Measurements from ENCODE around the gene TRIM17.

Gene TRIM17

DNA sequence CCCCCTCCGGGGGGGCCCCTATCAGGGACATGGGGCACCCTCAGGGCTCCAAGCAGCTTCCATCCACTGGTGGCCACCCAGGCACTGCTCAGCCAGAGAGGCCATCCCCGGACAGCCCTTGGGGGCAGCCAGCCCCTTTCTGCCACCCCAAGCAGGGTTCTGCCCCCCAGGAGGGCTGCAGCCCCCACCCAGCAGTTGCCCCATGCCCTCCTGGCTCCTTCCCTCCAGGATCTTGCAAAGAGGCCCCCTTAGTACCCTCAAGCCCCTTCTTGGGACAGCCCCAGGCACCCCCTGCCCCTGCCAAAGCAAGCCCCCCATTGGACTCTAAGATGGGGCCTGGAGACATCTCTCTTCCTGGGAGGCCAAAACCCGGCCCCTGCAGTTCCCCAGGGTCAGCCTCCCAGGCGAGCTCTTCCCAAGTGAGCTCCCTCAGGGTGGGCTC lies 44.9 kb downstream of the TRIM17 start:
- DNase-seq, result no peak
- TF ChIP-seq POLR2A (IDR thresholded peaks at IDR 0.05; ENCODE audit: low read length), result no peak
- no peak for TF ChIP-seq GATA1 (IDR thresholded peaks at IDR 0.05; ENCODE audit: low read depth, low read length)

DNA sequence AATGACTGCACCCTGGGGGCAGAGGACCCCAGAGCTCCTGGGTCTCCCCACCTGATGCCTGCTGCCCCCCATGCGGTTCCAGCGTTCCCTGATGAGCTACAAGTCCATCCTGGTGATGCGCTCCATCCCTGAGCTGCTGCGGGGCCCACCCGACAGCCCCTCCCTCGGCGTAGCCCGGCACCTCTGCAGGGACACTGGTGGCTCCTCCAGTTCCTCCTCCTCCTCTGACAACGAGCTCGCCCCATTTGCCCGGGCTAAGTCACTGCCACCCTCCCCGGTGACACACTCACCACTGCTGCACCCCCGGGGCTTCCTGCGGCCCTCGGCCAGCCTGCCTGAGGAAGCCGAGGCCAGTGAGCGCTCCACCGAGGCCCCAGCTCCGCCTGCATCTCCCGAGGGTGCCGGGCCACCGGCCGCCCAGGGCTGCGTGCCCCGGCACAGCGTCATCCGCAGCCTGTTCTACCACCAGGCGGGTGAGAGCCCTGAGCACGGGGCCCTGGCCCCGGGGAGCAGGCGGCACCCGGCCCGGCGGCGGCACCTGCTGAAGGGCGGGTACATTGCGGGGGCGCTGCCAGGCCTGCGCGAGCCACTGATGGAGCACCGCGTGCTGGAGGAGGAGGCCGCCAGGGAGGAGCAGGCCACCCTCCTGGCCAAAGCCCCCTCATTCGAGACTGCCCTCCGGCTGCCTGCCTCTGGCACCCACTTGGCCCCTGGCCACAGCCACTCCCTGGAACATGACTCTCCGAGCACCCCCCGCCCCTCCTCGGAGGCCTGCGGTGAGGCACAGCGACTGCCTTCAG lies 45.5 kb downstream of the TRIM17 start:
- TF ChIP-seq POLR2A (IDR thresholded peaks at IDR 0.05; ENCODE audit: low read length) (no peak), GATA1 (IDR thresholded peaks at IDR 0.05; ENCODE audit: low read depth, low read length) (no peak)

DNA sequence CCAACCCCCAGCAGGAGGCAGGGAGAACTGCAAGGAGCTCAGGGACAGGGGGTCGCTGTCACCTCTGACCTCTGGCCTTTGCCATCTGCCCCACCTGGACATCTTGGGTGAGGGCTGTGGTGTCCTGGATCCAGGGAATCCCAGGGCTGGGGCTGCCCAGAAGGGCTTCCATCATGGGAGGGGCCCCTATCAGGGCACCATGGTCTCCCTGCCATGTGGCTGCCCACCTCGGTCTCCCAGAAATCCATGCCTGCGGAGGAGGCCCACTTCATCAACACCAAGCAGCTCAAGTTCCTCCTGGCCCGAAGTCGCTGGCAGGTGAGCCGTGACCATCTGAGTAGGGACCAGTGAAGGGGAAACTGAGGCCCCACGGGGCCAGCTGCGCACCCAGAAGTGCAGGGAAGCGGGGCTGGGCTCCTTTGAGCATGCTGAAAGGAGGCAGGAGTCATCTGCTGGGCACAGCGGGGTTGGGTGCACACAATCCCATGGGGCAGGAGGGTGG lies 46.2 kb downstream of the TRIM17 start:
- TF ChIP-seq GATA1 (IDR thresholded peaks at IDR 0.05; ENCODE audit: low read depth, low read length) (no peak), POLR2A (IDR thresholded peaks at IDR 0.05; ENCODE audit: low read length) (no peak)
- no peak for DNase-seq

More for the DNA sequence above, 45.5 kb downstream of the TRIM17 start:
- DNase-seq, result no peak

DNA sequence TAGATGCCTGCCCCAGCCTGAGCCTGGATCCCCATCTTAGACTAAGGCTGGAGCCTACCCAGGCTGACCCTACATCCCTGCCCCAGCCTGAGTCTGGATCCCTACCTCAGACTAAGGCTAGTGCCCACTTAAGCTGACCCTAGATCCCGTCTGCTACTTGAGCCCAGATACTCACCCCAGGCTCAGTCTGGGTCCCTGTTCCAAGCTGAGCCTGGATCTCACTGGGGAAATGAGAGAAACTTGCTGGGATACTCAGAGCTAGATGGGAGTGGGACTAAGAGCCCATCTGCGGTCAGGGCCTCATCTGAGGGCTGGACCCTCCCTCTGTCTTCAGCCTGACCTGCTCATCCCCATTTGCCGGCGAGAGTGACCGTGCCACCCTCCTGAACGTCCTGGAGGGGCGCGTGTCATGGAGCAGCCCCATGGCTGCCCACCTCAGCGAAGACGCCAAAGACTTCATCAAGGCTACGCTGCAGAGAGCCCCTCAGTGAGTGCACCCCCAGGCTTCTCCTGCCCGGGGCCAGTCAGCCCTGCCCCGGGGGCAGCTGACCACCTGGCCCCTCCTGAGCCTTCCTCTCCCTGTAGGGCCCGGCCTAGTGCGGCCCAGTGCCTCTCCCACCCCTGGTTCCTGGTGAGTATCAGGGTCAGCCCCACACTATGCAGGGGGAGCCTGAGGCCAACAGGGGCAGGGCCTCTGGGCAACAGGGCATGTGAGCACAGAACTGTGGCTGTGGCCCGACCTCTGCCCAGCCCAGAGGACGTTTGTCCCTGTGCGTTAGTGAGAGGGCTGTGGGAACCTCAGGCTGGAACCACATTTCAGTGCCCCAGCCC lies 46.8 kb downstream of the TRIM17 start:
- TF ChIP-seq POLR2A (IDR thresholded peaks at IDR 0.05; ENCODE audit: low read length), result no peak
- no peak for TF ChIP-seq GATA1 (IDR thresholded peaks at IDR 0.05; ENCODE audit: low read depth, low read length)
- no peak for DNase-seq

DNA sequence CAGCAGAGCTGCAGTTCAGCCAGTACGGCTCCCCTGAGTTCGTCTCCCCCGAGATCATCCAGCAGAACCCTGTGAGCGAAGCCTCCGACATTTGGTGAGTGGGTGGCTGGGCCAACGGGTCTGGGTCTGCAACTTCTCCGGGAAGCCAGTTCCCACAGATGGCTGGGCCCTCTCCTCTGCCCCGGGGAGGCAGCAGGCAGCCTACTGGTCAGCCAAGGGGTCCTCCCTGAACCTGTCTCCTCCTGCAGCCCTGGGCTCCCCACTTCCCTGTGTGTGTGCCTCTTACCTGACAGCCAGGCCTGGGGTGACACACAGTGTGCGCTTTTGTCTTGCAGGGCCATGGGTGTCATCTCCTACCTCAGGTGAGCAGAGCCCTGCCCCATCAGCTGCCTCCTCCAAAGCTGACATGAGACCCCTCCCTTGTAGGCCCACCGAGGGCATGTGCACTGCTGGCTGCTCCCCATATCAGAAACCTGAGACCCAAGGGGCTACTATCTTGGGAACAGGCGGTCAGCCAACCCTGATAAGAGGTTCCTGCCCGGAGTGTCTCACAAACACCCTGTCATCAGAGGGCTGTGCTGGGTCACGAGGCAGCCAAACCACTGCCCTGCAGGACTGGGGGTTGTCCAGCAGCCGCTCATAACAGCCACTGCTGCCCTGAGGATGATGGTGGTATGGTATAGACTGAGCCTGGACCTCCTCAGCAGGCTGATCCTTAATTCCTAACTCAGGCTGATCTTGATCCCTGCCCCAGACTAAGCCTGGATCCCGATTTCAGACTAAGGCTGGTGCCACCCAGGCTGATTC lies 47.7 kb downstream of the TRIM17 start:
- DNase-seq, result peak; percentile 84 to 94
- no peak for TF ChIP-seq POLR2A (IDR thresholded peaks at IDR 0.05; ENCODE audit: low read length)
- TF ChIP-seq GATA1 (IDR thresholded peaks at IDR 0.05; ENCODE audit: low read depth, low read length), result peak; percentile 67

DNA sequence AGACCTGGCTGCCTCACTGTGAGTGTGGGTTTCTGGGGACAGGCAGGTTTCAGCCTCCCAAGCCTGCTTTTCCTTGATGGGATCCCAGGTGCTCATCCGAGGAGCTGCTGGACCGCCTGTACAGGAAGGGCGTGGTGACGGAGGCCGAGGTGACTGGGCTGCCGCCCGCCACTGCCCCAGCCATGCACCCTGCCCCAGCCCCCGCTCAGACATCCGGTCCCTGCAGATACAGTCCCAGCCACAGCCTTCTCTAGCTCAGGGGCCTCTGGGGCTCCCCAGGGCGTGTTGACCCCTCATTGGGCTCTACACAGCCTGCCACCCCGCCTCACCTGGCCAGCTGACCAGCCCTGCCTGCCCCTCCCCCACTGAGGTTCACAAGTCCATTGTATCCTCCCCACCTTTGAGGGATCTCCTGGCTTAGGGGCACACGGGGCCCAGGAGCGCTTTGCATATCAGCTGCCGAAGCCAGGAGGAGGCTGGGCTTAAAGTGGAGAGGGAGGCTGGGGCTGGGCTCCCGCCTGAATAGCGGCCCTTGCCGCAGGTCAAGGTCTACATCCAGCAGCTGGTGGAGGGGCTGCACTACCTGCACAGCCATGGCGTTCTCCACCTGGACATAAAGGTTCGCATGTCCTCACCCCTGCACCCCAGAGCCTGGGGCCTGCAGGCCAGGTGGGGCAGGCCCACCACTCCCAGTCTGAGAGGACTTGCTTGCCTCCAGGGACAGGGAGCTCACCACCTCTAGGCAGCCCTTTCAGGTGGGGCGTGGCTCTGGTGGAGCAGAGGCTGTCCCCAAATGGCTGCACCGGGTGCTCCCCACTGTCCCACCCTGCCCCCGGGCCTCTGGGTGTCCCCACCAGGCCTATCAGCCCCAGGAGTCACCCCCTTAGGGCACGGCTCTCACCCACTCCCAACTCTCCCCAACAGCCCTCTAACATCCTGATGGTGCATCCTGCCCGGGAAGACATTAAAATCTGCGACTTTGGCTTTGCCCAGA lies 48.6 kb downstream of the TRIM17 start:
- no peak for TF ChIP-seq GATA1 (IDR thresholded peaks at IDR 0.05; ENCODE audit: low read depth, low read length)
- no peak for TF ChIP-seq POLR2A (IDR thresholded peaks at IDR 0.05; ENCODE audit: low read length)
- peak; percentile 62 to 72 for DNase-seq

DNA sequence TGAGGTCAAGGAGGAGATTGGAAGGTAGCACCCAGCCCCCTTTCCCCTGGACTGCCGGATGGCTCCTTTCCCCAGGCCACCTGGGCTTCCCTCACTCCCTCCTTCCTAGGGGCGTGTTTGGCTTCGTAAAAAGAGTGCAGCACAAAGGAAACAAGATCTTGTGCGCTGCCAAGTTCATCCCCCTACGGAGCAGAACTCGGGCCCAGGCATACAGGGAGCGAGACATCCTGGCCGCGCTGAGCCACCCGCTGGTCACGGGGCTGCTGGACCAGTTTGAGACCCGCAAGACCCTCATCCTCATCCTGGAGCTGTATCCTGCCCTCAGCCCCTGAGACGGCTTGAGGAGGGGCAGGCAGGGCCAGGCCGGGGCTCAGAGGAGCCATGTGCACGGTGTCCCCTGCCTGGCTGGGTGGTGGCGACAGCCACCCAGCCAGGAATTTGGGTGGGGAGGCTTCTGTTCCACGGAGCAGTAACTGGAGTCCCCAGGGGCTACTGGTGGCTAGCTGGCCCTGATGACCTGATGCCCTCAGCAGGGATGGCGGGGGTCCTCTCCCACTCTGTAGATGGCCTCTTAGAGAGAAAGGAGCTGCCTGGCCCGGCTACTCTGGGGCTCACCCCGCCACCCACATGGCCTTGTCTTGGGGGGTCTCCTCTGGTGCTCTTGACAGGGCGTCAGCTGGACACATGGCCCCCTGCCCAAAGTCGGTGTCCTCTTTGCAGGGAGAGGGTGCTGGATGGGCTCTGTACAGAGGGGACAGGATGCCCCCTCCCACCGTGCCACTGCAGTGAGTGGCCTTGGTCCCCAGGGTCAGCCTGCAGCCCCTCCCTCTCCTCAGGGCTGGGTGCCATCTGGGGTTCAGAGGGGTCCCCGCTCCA lies 49.6 kb downstream of the TRIM17 start:
- no peak for DNase-seq
- no peak for TF ChIP-seq POLR2A (IDR thresholded peaks at IDR 0.05; ENCODE audit: low read length)
- TF ChIP-seq GATA1 (IDR thresholded peaks at IDR 0.05; ENCODE audit: low read depth, low read length), result no peak

DNA sequence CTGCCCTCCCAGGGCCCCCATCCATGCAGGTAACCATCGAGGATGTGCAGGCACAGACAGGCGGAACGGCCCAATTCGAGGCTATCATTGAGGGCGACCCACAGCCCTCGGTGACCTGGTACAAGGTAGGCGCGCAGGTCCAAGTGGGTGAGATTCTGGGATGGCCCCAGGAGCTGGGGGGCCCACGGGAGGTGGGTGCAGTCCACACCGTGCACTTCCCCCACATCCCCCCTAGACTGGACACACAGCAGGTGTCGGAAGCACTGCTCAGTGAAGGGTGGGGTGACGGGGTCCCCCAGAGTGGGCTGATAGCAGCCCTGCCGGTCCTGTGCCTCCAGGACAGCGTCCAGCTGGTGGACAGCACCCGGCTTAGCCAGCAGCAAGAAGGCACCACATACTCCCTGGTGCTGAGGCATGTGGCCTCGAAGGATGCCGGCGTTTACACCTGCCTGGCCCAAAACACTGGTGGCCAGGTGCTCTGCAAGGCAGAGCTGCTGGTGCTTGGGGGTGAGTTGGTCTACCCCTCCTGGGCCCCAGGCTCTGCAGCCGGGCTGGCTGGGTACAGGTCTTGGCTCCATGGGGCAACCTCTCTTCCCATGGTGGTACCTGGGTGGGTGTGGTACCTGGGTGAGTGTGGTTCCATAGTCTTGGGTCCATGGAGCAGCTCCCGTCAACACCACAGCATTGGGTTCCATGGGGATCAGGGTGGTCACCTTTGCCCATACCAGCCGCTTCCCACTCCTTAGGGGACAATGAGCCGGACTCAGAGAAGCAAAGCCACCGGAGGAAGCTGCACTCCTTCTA lies 50.4 kb downstream of the TRIM17 start:
- no peak for DNase-seq
- no peak for TF ChIP-seq GATA1 (IDR thresholded peaks at IDR 0.05; ENCODE audit: low read depth, low read length)
- no peak for TF ChIP-seq POLR2A (IDR thresholded peaks at IDR 0.05; ENCODE audit: low read length)

DNA sequence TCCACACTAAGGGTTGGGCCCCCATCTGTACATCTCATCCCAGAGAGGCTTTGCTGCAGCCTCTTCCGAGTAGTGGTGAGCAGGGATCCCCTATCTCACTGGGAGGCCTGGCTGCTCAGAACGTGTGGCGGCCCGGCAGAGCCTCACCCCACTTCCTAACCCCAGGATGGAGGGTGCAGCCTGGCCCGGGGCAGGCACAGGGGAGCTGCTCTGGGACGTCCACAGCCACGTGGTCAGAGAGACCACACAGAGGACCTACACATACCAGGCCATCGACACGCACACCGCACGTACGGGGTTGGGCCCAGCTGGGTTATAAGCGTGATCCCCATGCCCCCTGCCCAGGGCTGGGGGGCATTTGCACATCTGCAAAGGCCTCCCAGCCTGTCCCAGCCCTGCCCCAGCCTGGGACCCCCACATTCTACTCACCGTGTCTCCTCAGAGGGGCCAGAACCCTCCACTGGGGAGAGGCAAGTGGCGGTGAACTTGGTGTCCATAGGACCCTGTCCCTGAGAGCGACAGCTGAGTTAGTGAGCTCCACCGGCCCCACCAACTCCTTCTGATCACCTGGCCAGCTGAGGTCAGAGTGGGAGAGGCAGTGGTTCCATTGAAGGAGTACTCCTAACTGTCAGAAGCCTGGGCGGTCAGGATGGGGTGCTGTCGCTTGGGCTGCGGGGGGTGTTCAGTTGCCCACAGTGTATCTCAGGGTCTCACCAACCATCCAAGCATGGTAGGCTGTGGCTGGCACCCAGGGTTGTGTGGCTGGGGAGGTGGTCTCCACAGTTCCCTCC lies 51.2 kb downstream of the TRIM17 start:
- TF ChIP-seq GATA1 (IDR thresholded peaks at IDR 0.05; ENCODE audit: low read depth, low read length), result no peak
- no peak for TF ChIP-seq POLR2A (IDR thresholded peaks at IDR 0.05; ENCODE audit: low read length)
- DNase-seq, result no peak

DNA sequence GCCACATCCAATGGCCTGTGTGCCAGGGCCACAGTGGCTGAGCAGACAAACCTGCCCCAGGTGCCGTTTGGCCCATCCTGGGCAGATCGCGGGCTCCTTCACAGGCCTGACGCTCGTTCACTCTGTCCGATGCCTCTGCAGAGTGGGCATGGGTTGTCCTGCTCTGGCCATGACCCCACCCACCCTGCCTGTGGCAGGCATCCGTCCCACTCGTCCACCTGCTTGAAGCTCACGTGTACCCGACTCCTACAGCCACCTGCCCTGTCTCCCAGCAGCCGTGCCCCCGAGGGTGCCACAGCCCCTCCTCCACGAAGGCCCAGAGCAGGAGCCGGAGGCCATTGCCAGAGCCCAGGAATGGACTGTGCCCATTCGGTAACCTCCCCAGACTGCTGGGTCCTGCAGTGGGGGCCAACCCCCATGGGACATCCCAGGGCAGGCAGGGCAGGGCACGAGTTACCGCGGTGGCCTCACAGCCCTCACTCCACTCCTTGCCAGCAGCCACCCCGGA lies 51.9 kb downstream of the TRIM17 start:
- TF ChIP-seq GATA1 (IDR thresholded peaks at IDR 0.05; ENCODE audit: low read depth, low read length) (no peak), POLR2A (IDR thresholded peaks at IDR 0.05; ENCODE audit: low read length) (no peak)
- DNase-seq, result no peak
